Activated naive CD4-positive, alpha-beta T cell treated with anti-CD3 and anti-CD28 coated beads, Interleukin-2, amount 50 U/mL, for 24 hours (primary cell): ENCODE data around the gene TAX1BP1.
A peak's percentile ranks its signal among the peaks of the same experiment; 100 is the strongest.
"Not testable (repeated sequence)": the region's sequence is repeated elsewhere in the genome, so short reads cannot be mapped to it uniquely, and the experiment has no call there.

Experiments
- H3K27ac Mint-ChIP-seq: one replicate; pipeline ENCODE4 v1.8.0; 2021; ENCODE audit warnings: mild to moderate bottlenecking, mixed read lengths
- H3K27me3 Mint-ChIP-seq: one replicate; pipeline ENCODE4 v1.8.0; 2021; ENCODE audit warnings: mixed read lengths
- H3K36me3 Mint-ChIP-seq: one replicate; pipeline ENCODE4 v1.8.0; 2021; ENCODE audit warnings: mixed read lengths
- H3K4me1 Mint-ChIP-seq: one replicate; pipeline ENCODE4 v1.8.0; 2021; ENCODE audit warnings: mixed read lengths
- H3K4me3 Mint-ChIP-seq: one replicate; pipeline ENCODE4 v1.8.0; 2021; ENCODE audit warnings: mild to moderate bottlenecking, mixed read lengths
- H3K9me3 Mint-ChIP-seq: one replicate; pipeline ENCODE4 v1.8.0; 2021; ENCODE audit warnings: mixed read lengths

The TAX1BP1 gene

GRCh38 chr7:27727058-27727457, 12.9 kb upstream of the TAX1BP1 start:
- Mint-ChIP-seq H3K27me3 (no peaks in the 10 kb centered on the region), H3K4me1 (no peaks in the 10 kb centered on the region), H3K27ac (no peak overlapping the region), H3K36me3 (no peaks in the 10 kb centered on the region), H3K4me3 (no peak overlapping the region), H3K9me3 (no peaks in the 10 kb centered on the region)

GRCh38 chr7:27730112-27730511, 9.8 kb upstream of the TAX1BP1 start:
- Mint-ChIP-seq H3K4me1 (no peaks in the 10 kb centered on the region), H3K36me3 (peaks cover 3% of the 10 kb centered on the region), H3K9me3 (no peaks in the 10 kb centered on the region), H3K27ac (no peak overlapping the region), H3K4me3 (no peak overlapping the region), H3K27me3 (no peaks in the 10 kb centered on the region)

GRCh38 chr7:27734583-27734982, 5.4 kb upstream of the TAX1BP1 start:
- H3K4me3 Mint-ChIP-seq: no peak overlapping the region
- peaks cover 3% of the 10 kb centered on the region for H3K36me3 Mint-ChIP-seq
- no peaks in the 10 kb centered on the region for H3K9me3 Mint-ChIP-seq
- no peaks in the 10 kb centered on the region for H3K27me3 Mint-ChIP-seq
- H3K4me1 Mint-ChIP-seq: peaks cover 7% of the 10 kb centered on the region
- no peak overlapping the region for H3K27ac Mint-ChIP-seq

- peaks cover 7% of the 10 kb centered on the region for H3K4me1 Mint-ChIP-seq
- H3K9me3 Mint-ChIP-seq: no peaks in the 10 kb centered on the region
- peaks cover 3% of the 10 kb centered on the region for H3K36me3 Mint-ChIP-seq
- no peaks in the 10 kb centered on the region for H3K27me3 Mint-ChIP-seq
- no peak overlapping the region for H3K27ac Mint-ChIP-seq
- no peak overlapping the region for H3K4me3 Mint-ChIP-seq
Observed at GRCh38 chr7:27735165-27735564, 4.8 kb upstream of the TAX1BP1 start.

- no peak overlapping the region for H3K27ac Mint-ChIP-seq
- peaks cover 3% of the 10 kb centered on the region for H3K36me3 Mint-ChIP-seq
- H3K27me3 Mint-ChIP-seq: no peaks in the 10 kb centered on the region
Observed at GRCh38 chr7:27735831-27736230, 4.1 kb upstream of the TAX1BP1 start.

GRCh38 chr7:27737178-27737577, 2.8 kb upstream of the TAX1BP1 start:
- peaks cover 21% of the 10 kb centered on the region for H3K4me1 Mint-ChIP-seq
- H3K27me3 Mint-ChIP-seq: no peaks in the 10 kb centered on the region
- H3K27ac Mint-ChIP-seq: no peak overlapping the region
- H3K36me3 Mint-ChIP-seq: peaks cover 3% of the 10 kb centered on the region
- H3K9me3 Mint-ChIP-seq: no peaks in the 10 kb centered on the region
- no peak overlapping the region for H3K4me3 Mint-ChIP-seq

More at GRCh38 chr7:27735831-27736230, 4.1 kb upstream of the TAX1BP1 start:
- H3K4me3 Mint-ChIP-seq: no peak overlapping the region
- peaks cover 10% of the 10 kb centered on the region for H3K4me1 Mint-ChIP-seq
- H3K9me3 Mint-ChIP-seq: no peaks in the 10 kb centered on the region

- H3K4me3 Mint-ChIP-seq: no peak overlapping the region
- peaks cover 3% of the 10 kb centered on the region for H3K36me3 Mint-ChIP-seq
- H3K27ac Mint-ChIP-seq: no peak overlapping the region
- H3K9me3 Mint-ChIP-seq: no peaks in the 10 kb centered on the region
- H3K4me1 Mint-ChIP-seq: peaks cover 26% of the 10 kb centered on the region
- H3K27me3 Mint-ChIP-seq: no peaks in the 10 kb centered on the region
Observed at GRCh38 chr7:27737616-27738015, 2.3 kb upstream of the TAX1BP1 start.

GRCh38 chr7:27739301-27739908, 557 bp upstream of the TAX1BP1 start:
- Mint-ChIP-seq H3K27ac (peak overlapping the region; percentile 95), H3K4me1 (peaks cover 37% of the 10 kb centered on the region), H3K4me3 (peak overlapping the region; percentile 88), H3K36me3 (peaks cover 3% of the 10 kb centered on the region), H3K27me3 (no peaks in the 10 kb centered on the region), H3K9me3 (no peaks in the 10 kb centered on the region)

- Mint-ChIP-seq H3K9me3 (no peaks in the 10 kb centered on the region), H3K4me3 (peak overlapping the region; percentile 88), H3K27ac (peak overlapping the region; percentile 95), H3K27me3 (no peaks in the 10 kb centered on the region), H3K4me1 (peaks cover 48% of the 10 kb centered on the region), H3K36me3 (no peaks in the 10 kb centered on the region)
Observed at GRCh38 chr7:27740449-27741086, 606 bp downstream of the TAX1BP1 start.

GRCh38 chr7:27742091-27742710, 2.2 kb downstream of the TAX1BP1 start:
- Mint-ChIP-seq H3K4me3 (peak overlapping the region; percentile 51), H3K4me1 (peaks cover 59% of the 10 kb centered on the region)
- not testable (repeated sequence) for H3K27ac Mint-ChIP-seq, H3K9me3 Mint-ChIP-seq, H3K27me3 Mint-ChIP-seq, H3K36me3 Mint-ChIP-seq

- no peak overlapping the region for H3K27ac Mint-ChIP-seq
- H3K4me1 Mint-ChIP-seq: peaks cover 72% of the 10 kb centered on the region
- H3K4me3 Mint-ChIP-seq: no peak overlapping the region
- H3K9me3 Mint-ChIP-seq: no peaks in the 10 kb centered on the region
- H3K36me3 Mint-ChIP-seq: peaks cover 3% of the 10 kb centered on the region
- H3K27me3 Mint-ChIP-seq: no peaks in the 10 kb centered on the region
Observed at GRCh38 chr7:27745064-27745583, 5.2 kb downstream of the TAX1BP1 start.

GRCh38 chr7:27746486-27746885, 6.5 kb downstream of the TAX1BP1 start:
- Mint-ChIP-seq H3K27ac (peak overlapping the region; percentile 27), H3K36me3 (peaks cover 6% of the 10 kb centered on the region), H3K4me1 (peaks cover 76% of the 10 kb centered on the region), H3K27me3 (no peaks in the 10 kb centered on the region), H3K4me3 (peak overlapping the region; percentile 57), H3K9me3 (no peaks in the 10 kb centered on the region)

- no peaks in the 10 kb centered on the region for H3K9me3 Mint-ChIP-seq
- H3K36me3 Mint-ChIP-seq: peaks cover 9% of the 10 kb centered on the region
- H3K27ac Mint-ChIP-seq: no peak overlapping the region
- H3K4me3 Mint-ChIP-seq: no peak overlapping the region
- H3K4me1 Mint-ChIP-seq: peaks cover 77% of the 10 kb centered on the region
- no peaks in the 10 kb centered on the region for H3K27me3 Mint-ChIP-seq
Observed at GRCh38 chr7:27746978-27747377, 7.0 kb downstream of the TAX1BP1 start.

- Mint-ChIP-seq H3K27me3 (no peaks in the 10 kb centered on the region), H3K36me3 (peaks cover 13% of the 10 kb centered on the region), H3K9me3 (no peaks in the 10 kb centered on the region), H3K27ac (peak overlapping the region; percentile 75), H3K4me1 (peaks cover 76% of the 10 kb centered on the region), H3K4me3 (no peak overlapping the region)
Observed at GRCh38 chr7:27747589-27748368, 7.8 kb downstream of the TAX1BP1 start.

- Mint-ChIP-seq H3K36me3 (peaks cover 21% of the 10 kb centered on the region), H3K27ac (no peak overlapping the region), H3K4me3 (no peak overlapping the region), H3K27me3 (no peaks in the 10 kb centered on the region), H3K4me1 (peaks cover 71% of the 10 kb centered on the region), H3K9me3 (no peaks in the 10 kb centered on the region)
Observed at GRCh38 chr7:27750316-27750715, 10.4 kb downstream of the TAX1BP1 start.
